ENCODE results near the gene SERGEF. TPM values are rescaled to one million over a fixed set of nuclear protein-coding genes. Genes with fewer than 3 reads are reported as not detected.

The SERGEF gene
- polyA plus RNA-seq, 3 donors: 14.3 to 33.7 (median 33.3) TPM

DNA sequence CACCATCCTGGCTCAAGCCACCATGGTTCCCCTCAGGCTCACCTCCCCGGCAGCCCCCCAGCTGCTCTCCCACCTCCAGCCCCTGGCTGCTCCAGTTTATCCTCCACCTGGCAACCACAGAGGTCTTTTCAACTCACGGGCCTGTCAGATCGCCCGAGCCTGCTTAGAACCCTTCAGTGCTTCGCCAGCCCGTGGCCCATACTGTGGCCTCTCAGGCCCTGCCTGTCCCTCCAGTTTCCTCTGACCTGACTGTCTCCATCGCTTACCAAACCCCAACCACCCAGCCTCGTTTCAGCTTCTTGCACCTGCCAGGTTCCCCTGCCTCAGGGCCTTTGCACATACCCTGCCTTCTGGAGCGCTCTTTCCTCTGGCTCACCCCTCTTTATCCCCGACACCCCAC is 271.4 kb downstream of the SERGEF start:
- Histone ChIP-seq H3K36me3 (replicated peaks in 1 of 2; ENCODE audit: control insufficient read depth in 1 of 2, insufficient read depth in 2 of 2, low read length in 2 of 2) (no peaks in the 10 kb centered on the region), H4K20me1 (ENCODE audit: insufficient read depth, low read length) (no peaks in the 10 kb centered on the region), H3K27me3 (ENCODE audit: control insufficient read depth in 2 of 2, insufficient read depth in 2 of 2, low read length in 2 of 2) (peaks cover 2 to 40% of the 10 kb centered on the region in 2 donors), H3K4me3 (replicated peaks in 1 of 3; ENCODE audit: low read depth in 2 of 3, low read length in 3 of 3) (no peak overlapping the region), H2AFZ (ENCODE audit: insufficient read depth, low read depth, low read length, poor library complexity, severe bottlenecking) (no peak overlapping the region), H3K27ac (ENCODE audit: low read depth in 1 of 2, low read length in 2 of 2) (no peak overlapping the region), H3K4me2 (replicated peaks; ENCODE audit: extremely low read depth, low read length, poor library complexity, severe bottlenecking) (no peak overlapping the region), H3K9ac (ENCODE audit: insufficient read depth, low read length, poor library complexity, severe bottlenecking) (no peak overlapping the region), H3K9me3 (replicated peaks in 1 of 2; ENCODE audit: control insufficient read depth in 1 of 2, insufficient read depth in 1 of 2, low read length in 2 of 2) (peaks cover 3 to 8% of the 10 kb centered on the region in 2 donors), H3K4me1 (ENCODE audit: control insufficient read depth in 1 of 2, insufficient read depth in 2 of 2, low read length in 2 of 2) (no peaks in the 10 kb centered on the region), H3K79me2 (ENCODE audit: insufficient read depth, low read length) (no peaks in the 10 kb centered on the region)
- peaks cover 0 to 8% (median under 1%) of the 10 kb centered on the region in 7 donors for H3K9me3 Mint-ChIP-seq
- H3K27ac Mint-ChIP-seq: no peak overlapping the region
- intact Hi-C loops (cut with micrococcal nuclease): no loop called here
- peaks cover 0 to 2% of the 10 kb centered on the region in 2 donors for H3K36me3 Mint-ChIP-seq
- H3K27me3 Mint-ChIP-seq (ENCODE audit: low read depth in 3 of 3): peaks cover 10 to 24% (median 12%) of the 10 kb centered on the region in 3 donors
- DNase-seq: no peak
- no peak overlapping the region for H3K4me3 Mint-ChIP-seq
- no peaks in the 10 kb centered on the region for H3K4me1 Mint-ChIP-seq
- WGBS (ENCODE audit: insufficient coverage): 94% methylated on average over 8 of the region's 10 CpGs
- no peak for TF ChIP-seq CTCF (IDR thresholded peaks at IDR 0.05)

DNA sequence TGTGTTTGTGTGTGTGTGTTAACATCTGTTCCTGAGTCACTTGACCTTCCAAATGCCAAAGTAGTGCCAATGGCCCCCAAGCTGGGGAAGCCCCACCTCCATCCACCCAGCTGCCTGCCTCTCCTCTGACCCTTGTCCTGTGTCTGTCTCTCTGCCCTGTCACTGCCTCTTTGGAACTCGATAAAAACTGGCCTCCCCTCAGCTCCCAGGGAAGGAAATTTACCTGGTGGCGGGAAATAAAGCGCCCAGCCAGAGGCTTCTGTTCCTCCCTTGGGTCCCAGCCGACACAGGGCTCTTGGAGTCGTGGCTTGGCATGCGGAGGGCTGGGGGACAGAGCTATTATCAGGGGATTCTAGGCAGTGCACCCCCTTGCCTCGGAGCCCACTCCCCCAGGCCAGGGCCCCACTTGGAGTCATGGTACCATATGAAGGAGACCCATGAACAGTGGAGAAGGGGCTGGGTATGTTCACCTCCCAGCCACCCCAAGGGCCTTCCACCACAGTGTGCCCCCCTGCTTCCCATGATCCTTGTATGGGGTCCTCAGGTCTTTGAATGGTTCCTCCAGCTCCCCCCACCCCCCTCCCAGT is 272.1 kb downstream of the SERGEF start:
- H3K9me3 Mint-ChIP-seq: peaks cover 0 to 12% (median 3%) of the 10 kb centered on the region in 7 donors
- intact Hi-C loops (cut with micrococcal nuclease): no loop called here
- Histone ChIP-seq H3K9me3 (replicated peaks in 1 of 2; ENCODE audit: control insufficient read depth in 1 of 2, insufficient read depth in 1 of 2, low read length in 2 of 2) (peaks cover 3 to 15% of the 10 kb centered on the region in 2 donors), H4K20me1 (ENCODE audit: insufficient read depth, low read length) (no peaks in the 10 kb centered on the region), H3K27ac (ENCODE audit: low read depth in 1 of 2, low read length in 2 of 2) (no peak overlapping the region), H3K4me3 (replicated peaks in 1 of 3; ENCODE audit: low read depth in 2 of 3, low read length in 3 of 3) (no peak overlapping the region), H2AFZ (ENCODE audit: insufficient read depth, low read depth, low read length, poor library complexity, severe bottlenecking) (no peak overlapping the region), H3K4me1 (ENCODE audit: control insufficient read depth in 1 of 2, insufficient read depth in 2 of 2, low read length in 2 of 2) (no peaks in the 10 kb centered on the region), H3K36me3 (replicated peaks in 1 of 2; ENCODE audit: control insufficient read depth in 1 of 2, insufficient read depth in 2 of 2, low read length in 2 of 2) (no peaks in the 10 kb centered on the region), H3K27me3 (ENCODE audit: control insufficient read depth in 2 of 2, insufficient read depth in 2 of 2, low read length in 2 of 2) (peaks cover 4 to 45% of the 10 kb centered on the region in 2 donors), H3K79me2 (ENCODE audit: insufficient read depth, low read length) (no peaks in the 10 kb centered on the region), H3K4me2 (replicated peaks; ENCODE audit: extremely low read depth, low read length, poor library complexity, severe bottlenecking) (no peak overlapping the region), H3K9ac (ENCODE audit: insufficient read depth, low read length, poor library complexity, severe bottlenecking) (no peak overlapping the region)
- H3K4me3 Mint-ChIP-seq: no peak overlapping the region
- H3K27ac Mint-ChIP-seq: no peak overlapping the region
- peaks cover 6 to 29% (median 12%) of the 10 kb centered on the region in 3 donors for H3K27me3 Mint-ChIP-seq (ENCODE audit: low read depth in 3 of 3)
- H3K4me1 Mint-ChIP-seq: no peaks in the 10 kb centered on the region
- no peak for TF ChIP-seq CTCF (IDR thresholded peaks at IDR 0.05)
- no peak for DNase-seq
- peaks cover 0 to 4% of the 10 kb centered on the region in 2 donors for H3K36me3 Mint-ChIP-seq
- WGBS (ENCODE audit: insufficient coverage): 83% methylated on average over 6 of the region's 7 CpGs

Measured in CD14-positive monocyte (primary cell).